ENCODE data around the gene CACFD1.

GRCh38 chr9:133420392-133420827, 39.4 kb upstream of the CACFD1 start:
- TF ChIP-seq CTCF (IDR thresholded peaks at IDR 0.05): no peak
- TF ChIP-seq POLR2A (IDR thresholded peaks at IDR 0.05): no peak

Measured in body of pancreas (tissue), 4 donors.